Parathyroid adenoma (tissue), 2 donors: Measurements from ENCODE around the gene ZNF134.

Experiments
- H2AFZ ChIP-seq: fragments of 300-600 bp; sonication (generic); one replicate; pipeline ENCODE4 v1.7.0; 2017; ENCODE audit warnings: antibody characterized with exemption, mild to moderate bottlenecking
- H3K27ac ChIP-seq: fragments of 300-600 bp; sonication (generic); one replicate; pipeline ENCODE4 v1.7.0; 2017
- H3K27me3 ChIP-seq: fragments of 300-600 bp; sonication (generic); one replicate; pipeline ENCODE4 v1.7.0; 2017; ENCODE audit warnings: low read length; ENCODE audit not compliant: control insufficient read depth, insufficient read depth
- H3K36me3 ChIP-seq: fragments of 300-600 bp; sonication (generic); one replicate; pipeline ENCODE4 v1.7.0; 2017; ENCODE audit warnings: low read length; ENCODE audit not compliant: control insufficient read depth, insufficient read depth
- H3K4me1 ChIP-seq: fragments of 300-600 bp; sonication (generic); one replicate; pipeline ENCODE4 v1.7.0; 2017; ENCODE audit warnings: control low read depth
- H3K4me2 ChIP-seq: fragments of 300-600 bp; sonication (generic); one replicate; pipeline ENCODE4 v1.7.0; 2017; ENCODE audit warnings: low read length
- H3K4me3 ChIP-seq: fragments of 300-600 bp; sonication (generic); one replicate; pipeline ENCODE4 v1.7.0; 2017; ENCODE audit warnings: low read depth, low read length
- H3K79me2 ChIP-seq: fragments of 300-600 bp; sonication (generic); one replicate; pipeline ENCODE4 v1.7.0; 2017; ENCODE audit warnings: control low read depth
- H3K9ac ChIP-seq: fragments of 300-600 bp; sonication (generic); one replicate; pipeline ENCODE4 v1.7.0; 2017; ENCODE audit warnings: mild to moderate bottlenecking
- H3K9me3 ChIP-seq: fragments of 300-600 bp; sonication (generic); one replicate; pipeline ENCODE4 v1.7.0; 2017; ENCODE audit warnings: low read length; ENCODE audit not compliant: control insufficient read depth
- CTCF ChIP-seq: fragments of 300-600 bp; sonication (generic); IDR thresholded peaks from one replicate; pipeline ENCODE4 v1.7.0; 2017; ENCODE audit warnings: antibody characterized with exemption, mild to moderate bottlenecking
- donor health status: primary hyperparathyroidism.

ZNF134 gene

GRCh38 chr19:57587529-57587928 is 26.5 kb upstream of the ZNF134 start:
- no peak overlapping the region for H2AFZ ChIP-seq
- peaks cover 3% of the 10 kb centered on the region for H3K36me3 ChIP-seq
- no peak overlapping the region for H3K9ac ChIP-seq
- H3K79me2 ChIP-seq = peaks cover 24% of the 10 kb centered on the region
- H3K27me3 ChIP-seq = no peaks in the 10 kb centered on the region
- no peak overlapping the region for H3K4me2 ChIP-seq
- TF ChIP-seq CTCF = no peak
- no peak overlapping the region for H3K27ac ChIP-seq
- H3K9me3 ChIP-seq = peaks cover 3% of the 10 kb centered on the region
- peaks cover 11% of the 10 kb centered on the region for H3K4me1 ChIP-seq
- no peak overlapping the region for H3K4me3 ChIP-seq

GRCh38 chr19:57599377-57599760 is 14.7 kb upstream of the ZNF134 start:
- H3K4me2 ChIP-seq = peak overlapping the region; percentile 86
- no peaks in the 10 kb centered on the region for H3K27me3 ChIP-seq
- H3K9me3 ChIP-seq = no peaks in the 10 kb centered on the region
- TF ChIP-seq CTCF = no peak
- H3K36me3 ChIP-seq = no peaks in the 10 kb centered on the region
- H3K79me2 ChIP-seq = peaks cover 5% of the 10 kb centered on the region
- no peak overlapping the region for H3K9ac ChIP-seq
- H2AFZ ChIP-seq = peak overlapping the region; percentile 95
- peaks cover 5% of the 10 kb centered on the region for H3K4me1 ChIP-seq
- peak overlapping the region; percentile 79 for H3K4me3 ChIP-seq
- H3K27ac ChIP-seq = peak overlapping the region; percentile 78

- no peak for TF ChIP-seq CTCF
- H3K27ac ChIP-seq = peak within 1 kb of the TSS; percentile 78
- H3K4me2 ChIP-seq = peak within 1 kb of the TSS; percentile 86
- H3K4me3 ChIP-seq = peak within 1 kb of the TSS; percentile 79
- no peaks in the 10 kb centered on the region for H3K9me3 ChIP-seq
- no peaks in the 10 kb centered on the region for H3K27me3 ChIP-seq
- H3K79me2 ChIP-seq = peaks cover 5% of the 10 kb centered on the region
- peaks cover 5% of the 10 kb centered on the region for H3K4me1 ChIP-seq
- peak within 1 kb of the TSS; percentile 95 for H2AFZ ChIP-seq
- no peak within 1 kb of the TSS for H3K9ac ChIP-seq
- H3K36me3 ChIP-seq = no peaks in the 10 kb centered on the region
Measured at GRCh38 chr19:57599761-57600383, 14.2 kb upstream of the ZNF134 start, which contains the start of gene ZNF530. Gene ZNF530 (plus strand): TSS chr19:57599885. CDS start chr19:57604346, 4,461 bp downstream.

- no peaks in the 10 kb centered on the region for H3K4me1 ChIP-seq
- H3K36me3 ChIP-seq = no peaks in the 10 kb centered on the region
- no peak overlapping the region for H3K4me2 ChIP-seq
- H3K27ac ChIP-seq = no peak overlapping the region
- no peaks in the 10 kb centered on the region for H3K79me2 ChIP-seq
- TF ChIP-seq CTCF = no peak
- no peak overlapping the region for H2AFZ ChIP-seq
- no peak overlapping the region for H3K9ac ChIP-seq
- no peaks in the 10 kb centered on the region for H3K9me3 ChIP-seq
- no peak overlapping the region for H3K4me3 ChIP-seq
- no peaks in the 10 kb centered on the region for H3K27me3 ChIP-seq
Measured at GRCh38 chr19:57606931-57607330, 7.1 kb upstream of the ZNF134 start.

- no peak for TF ChIP-seq CTCF
- Histone ChIP-seq H3K4me2 (no peak overlapping the region), H3K27ac (no peak overlapping the region), H3K36me3 (no peaks in the 10 kb centered on the region), H3K4me1 (no peaks in the 10 kb centered on the region), H2AFZ (no peak overlapping the region), H3K4me3 (no peak overlapping the region), H3K9me3 (peaks cover 6% of the 10 kb centered on the region), H3K79me2 (peaks cover 25% of the 10 kb centered on the region), H3K9ac (no peak overlapping the region), H3K27me3 (no peaks in the 10 kb centered on the region)
Measured at GRCh38 chr19:57611113-57611512, 2.9 kb upstream of the ZNF134 start.
